Measurements from ENCODE around the gene RPS23.

RPS23 gene

GRCh38 chr5:82277987-82278710, at the start of gene RPS23:
RPS23 (minus strand) TSS chr5:82278354; CDS start chr5:82278323, 31 bp downstream.
- peak; percentile 86 for DNase-seq (ENCODE audit: low spot score)

GRCh38 chr5:82327941-82328340, 49.8 kb upstream of the RPS23 start:
- no peak for DNase-seq (ENCODE audit: low spot score)

- no peak for DNase-seq (ENCODE audit: low spot score)
Observed at GRCh38 chr5:82325996-82326395, 47.8 kb upstream of the RPS23 start.

- no peak for DNase-seq (ENCODE audit: low spot score)
Observed at GRCh38 chr5:82325155-82325554, 47.0 kb upstream of the RPS23 start.

- no peak for DNase-seq (ENCODE audit: low spot score)
Observed at GRCh38 chr5:82320966-82321365, 42.8 kb upstream of the RPS23 start.

- DNase-seq (ENCODE audit: low spot score), result no peak
Observed at GRCh38 chr5:82319651-82320376, 41.7 kb upstream of the RPS23 start.

GRCh38 chr5:82319192-82319591, 41.0 kb upstream of the RPS23 start:
- DNase-seq (ENCODE audit: low spot score), result no peak

GRCh38 chr5:82314964-82315758, 37.0 kb upstream of the RPS23 start:
- DNase-seq (ENCODE audit: low spot score), result no peak

GRCh38 chr5:82313016-82313415, 34.9 kb upstream of the RPS23 start:
- DNase-seq (ENCODE audit: low spot score), result no peak

- peak; percentile 45 for DNase-seq (ENCODE audit: low spot score)
Observed at GRCh38 chr5:82312373-82312856, 34.3 kb upstream of the RPS23 start.

- no peak for DNase-seq (ENCODE audit: low spot score)
Observed at GRCh38 chr5:82309091-82309531, 31.0 kb upstream of the RPS23 start.

- DNase-seq (ENCODE audit: low spot score), result no peak
Observed at GRCh38 chr5:82308416-82308815, 30.3 kb upstream of the RPS23 start.

- no peak for DNase-seq (ENCODE audit: low spot score)
Observed at GRCh38 chr5:82307451-82307850, 29.3 kb upstream of the RPS23 start.

- DNase-seq (ENCODE audit: low spot score), result no peak
Observed at GRCh38 chr5:82306151-82306550, 28.0 kb upstream of the RPS23 start.

GRCh38 chr5:82301190-82301589, 23.0 kb upstream of the RPS23 start:
- DNase-seq (ENCODE audit: low spot score), result no peak

GRCh38 chr5:82298668-82299067, 20.5 kb upstream of the RPS23 start:
- DNase-seq (ENCODE audit: low spot score), result no peak

GRCh38 chr5:82297711-82298110, 19.6 kb upstream of the RPS23 start:
- DNase-seq (ENCODE audit: low spot score), result no peak

GRCh38 chr5:82296929-82297328, 18.8 kb upstream of the RPS23 start:
- no peak for DNase-seq (ENCODE audit: low spot score)

GRCh38 chr5:82295959-82296531, 17.9 kb upstream of the RPS23 start:
- DNase-seq (ENCODE audit: low spot score), result no peak

GRCh38 chr5:82295144-82295543, 17.0 kb upstream of the RPS23 start:
- no peak for DNase-seq (ENCODE audit: low spot score)

GRCh38 chr5:82291420-82291819, 13.3 kb upstream of the RPS23 start:
- no peak for DNase-seq (ENCODE audit: low spot score)

GRCh38 chr5:82290908-82291307, 12.8 kb upstream of the RPS23 start:
- DNase-seq (ENCODE audit: low spot score), result no peak

Measured in hepatic stellate cell (primary cell).